ENCODE data around the gene TLX2.
"Not testable (repeated sequence)": the region's sequence is repeated elsewhere in the genome, so short reads cannot be mapped to it uniquely, and the experiment has no call there.

TLX2 gene

GRCh38 chr2:74556159-74556558, 41.9 kb downstream of the TLX2 start:
- no peak overlapping the region for H3K4me3 ChIP-seq (ENCODE audit: low read length)
- peaks cover 33% of the 10 kb centered on the region for H3K27me3 ChIP-seq (ENCODE audit: control insufficient read depth, insufficient read depth, low read length)
- H3K9ac ChIP-seq (ENCODE audit: low read length), result no peak overlapping the region
- no peak overlapping the region for H3K27ac ChIP-seq (ENCODE audit: low read length)
- no peaks in the 10 kb centered on the region for H3K9me3 ChIP-seq (ENCODE audit: control insufficient read depth, low read depth, low read length)
- H3K4me1 ChIP-seq (ENCODE audit: control insufficient read depth, low read depth, low read length), result peaks cover 22% of the 10 kb centered on the region
- H3K36me3 ChIP-seq (ENCODE audit: control insufficient read depth, low read depth, low read length), result no peaks in the 10 kb centered on the region

DNA sequence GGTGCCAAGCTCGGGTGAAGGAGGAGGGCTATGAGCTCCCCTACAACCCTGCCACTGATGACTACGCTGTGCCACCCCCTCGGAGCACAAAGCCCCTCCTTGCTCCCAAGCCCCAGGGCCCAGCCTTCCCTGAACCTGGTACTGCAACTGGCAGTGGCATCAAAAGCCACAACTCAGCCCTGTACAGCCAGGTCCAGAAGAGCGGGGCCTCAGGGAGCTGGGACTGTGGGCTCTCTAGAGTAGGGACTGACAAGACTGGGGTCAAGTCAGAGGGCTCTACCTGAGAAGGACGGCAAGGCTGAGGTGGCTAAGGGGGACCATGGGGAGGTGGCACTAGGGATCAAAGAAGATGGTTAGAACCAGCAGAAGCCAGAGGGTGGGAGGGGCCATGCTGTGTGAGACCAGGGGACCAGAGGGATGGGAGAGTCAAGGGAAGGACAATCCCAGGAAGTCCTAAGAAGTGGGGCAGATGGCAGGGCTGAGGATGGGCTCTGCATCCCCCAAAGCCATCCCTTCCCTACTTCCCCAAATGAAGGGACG, 42.7 kb downstream of the TLX2 start:
- Histone ChIP-seq H3K4me1 (ENCODE audit: control insufficient read depth, low read depth, low read length) (peaks cover 22% of the 10 kb centered on the region), H3K9me3 (ENCODE audit: control insufficient read depth, low read depth, low read length) (no peaks in the 10 kb centered on the region), H3K27ac (ENCODE audit: low read length) (no peak overlapping the region), H3K4me3 (ENCODE audit: low read length) (no peak overlapping the region), H3K36me3 (ENCODE audit: control insufficient read depth, low read depth, low read length) (no peaks in the 10 kb centered on the region), H3K27me3 (ENCODE audit: control insufficient read depth, insufficient read depth, low read length) (peaks cover 40% of the 10 kb centered on the region), H3K9ac (ENCODE audit: low read length) (no peak overlapping the region)

GRCh38 chr2:74558284-74559230, 44.3 kb downstream of the TLX2 start:
- Histone ChIP-seq H3K4me1 (ENCODE audit: control insufficient read depth, low read depth, low read length) (peaks cover 12% of the 10 kb centered on the region), H3K4me3 (ENCODE audit: low read length) (no peak overlapping the region), H3K9ac (ENCODE audit: low read length) (no peak overlapping the region), H3K27ac (ENCODE audit: low read length) (no peak overlapping the region), H3K27me3 (ENCODE audit: control insufficient read depth, insufficient read depth, low read length) (peaks cover 30% of the 10 kb centered on the region), H3K9me3 (ENCODE audit: control insufficient read depth, low read depth, low read length) (no peaks in the 10 kb centered on the region), H3K36me3 (ENCODE audit: control insufficient read depth, low read depth, low read length) (no peaks in the 10 kb centered on the region)

DNA sequence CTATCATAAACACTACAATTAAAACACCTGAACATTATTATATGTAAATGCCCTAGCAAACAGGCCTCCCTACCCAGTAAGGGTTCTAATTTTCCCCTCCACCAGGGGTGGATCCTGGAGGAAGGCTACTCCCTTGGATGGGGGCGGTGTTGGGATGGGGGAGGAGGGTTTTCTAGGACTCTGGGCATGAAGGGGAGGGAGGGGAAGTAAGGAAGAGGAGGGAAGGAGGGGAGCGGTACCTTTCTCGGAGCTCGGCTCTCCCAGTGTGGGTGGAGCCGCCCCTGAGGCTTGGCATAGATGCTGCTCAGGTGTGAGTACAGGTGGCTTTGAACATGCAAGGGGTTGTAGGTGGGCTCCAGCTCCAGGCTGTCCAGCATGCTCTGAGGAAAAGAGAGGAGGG, 45.7 kb downstream of the TLX2 start:
- Histone ChIP-seq H3K4me3 (ENCODE audit: low read length) (no peak overlapping the region), H3K27ac (ENCODE audit: low read length) (no peak overlapping the region), H3K9me3 (ENCODE audit: control insufficient read depth, low read depth, low read length) (no peaks in the 10 kb centered on the region), H3K27me3 (ENCODE audit: control insufficient read depth, insufficient read depth, low read length) (peaks cover 38% of the 10 kb centered on the region), H3K9ac (ENCODE audit: low read length) (no peak overlapping the region), H3K4me1 (ENCODE audit: control insufficient read depth, low read depth, low read length) (peaks cover 12% of the 10 kb centered on the region), H3K36me3 (ENCODE audit: control insufficient read depth, low read depth, low read length) (no peaks in the 10 kb centered on the region)

- no peak overlapping the region for H3K9ac ChIP-seq (ENCODE audit: low read length)
- H3K9me3 ChIP-seq (ENCODE audit: control insufficient read depth, low read depth, low read length), result no peaks in the 10 kb centered on the region
- no peaks in the 10 kb centered on the region for H3K36me3 ChIP-seq (ENCODE audit: control insufficient read depth, low read depth, low read length)
- no peak overlapping the region for H3K4me3 ChIP-seq (ENCODE audit: low read length)
- H3K27me3 ChIP-seq (ENCODE audit: control insufficient read depth, insufficient read depth, low read length), result peaks cover 32% of the 10 kb centered on the region
- no peak overlapping the region for H3K27ac ChIP-seq (ENCODE audit: low read length)
- H3K4me1 ChIP-seq (ENCODE audit: control insufficient read depth, low read depth, low read length), result peaks cover 12% of the 10 kb centered on the region
These were observed 46.3 kb downstream of the TLX2 start for GRCh38 chr2:74560591-74560990.

DNA sequence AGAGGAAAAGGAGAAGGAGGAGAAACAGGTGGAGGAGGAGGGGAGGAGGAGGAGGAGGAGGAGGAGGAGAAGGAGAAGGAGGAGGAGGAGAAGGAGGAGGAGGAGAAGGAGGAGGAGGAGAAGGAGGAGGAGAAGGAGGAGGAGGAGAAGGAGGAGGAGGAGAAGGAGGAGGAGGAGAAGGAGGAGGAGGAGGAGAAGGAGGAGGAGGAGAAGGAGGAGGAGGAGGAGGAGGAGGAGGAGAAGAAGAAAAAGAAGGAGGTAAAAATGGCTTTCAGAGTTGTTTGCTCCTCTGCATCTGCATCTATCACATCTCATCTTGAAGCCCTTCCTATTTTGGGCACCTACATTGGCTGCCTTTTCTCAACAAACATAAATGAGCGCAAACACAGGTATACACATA, 46.8 kb downstream of the TLX2 start:
- not testable (repeated sequence) for H3K9me3 ChIP-seq (ENCODE audit: control insufficient read depth, low read depth, low read length); H3K4me3 ChIP-seq (ENCODE audit: low read length); H3K9ac ChIP-seq (ENCODE audit: low read length); H3K27ac ChIP-seq (ENCODE audit: low read length); H3K36me3 ChIP-seq (ENCODE audit: control insufficient read depth, low read depth, low read length)
- peaks cover 28% of the 10 kb centered on the region for H3K27me3 ChIP-seq (ENCODE audit: control insufficient read depth, insufficient read depth, low read length)
- peaks cover 12% of the 10 kb centered on the region for H3K4me1 ChIP-seq (ENCODE audit: control insufficient read depth, low read depth, low read length)

- Histone ChIP-seq H3K4me1 (ENCODE audit: control insufficient read depth, low read depth, low read length) (peaks cover 12% of the 10 kb centered on the region), H3K4me3 (ENCODE audit: low read length) (no peak overlapping the region), H3K9ac (ENCODE audit: low read length) (no peak overlapping the region), H3K36me3 (ENCODE audit: control insufficient read depth, low read depth, low read length) (no peaks in the 10 kb centered on the region), H3K9me3 (ENCODE audit: control insufficient read depth, low read depth, low read length) (no peaks in the 10 kb centered on the region), H3K27me3 (ENCODE audit: control insufficient read depth, insufficient read depth, low read length) (peaks cover 25% of the 10 kb centered on the region), H3K27ac (ENCODE audit: low read length) (no peak overlapping the region)
These were observed 48.0 kb downstream of the TLX2 start for GRCh38 chr2:74562126-74562775.

DNA sequence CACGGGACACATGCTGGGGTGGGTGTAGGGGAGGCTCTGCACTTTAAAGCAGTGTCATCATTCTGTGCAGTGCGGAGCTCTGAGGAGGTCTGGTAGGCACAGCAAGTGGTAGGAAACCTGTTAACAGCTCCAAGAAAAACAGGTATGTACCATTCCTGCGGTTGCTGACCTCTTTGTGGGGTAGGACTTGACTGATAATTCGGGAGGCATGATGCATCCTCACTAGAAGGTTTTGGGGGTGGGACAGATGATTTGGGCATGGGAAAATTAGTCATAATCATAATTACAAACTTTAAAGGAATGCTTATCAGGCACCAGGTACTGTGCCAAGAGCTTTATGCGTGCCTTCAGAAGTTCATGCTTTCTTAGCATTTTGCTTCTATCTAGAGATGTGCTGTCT, 50.0 kb downstream of the TLX2 start:
- no peak overlapping the region for H3K27ac ChIP-seq (ENCODE audit: low read length)
- no peaks in the 10 kb centered on the region for H3K36me3 ChIP-seq (ENCODE audit: control insufficient read depth, low read depth, low read length)
- H3K4me3 ChIP-seq (ENCODE audit: low read length), result no peak overlapping the region
- no peak overlapping the region for H3K9ac ChIP-seq (ENCODE audit: low read length)
- peaks cover 40% of the 10 kb centered on the region for H3K27me3 ChIP-seq (ENCODE audit: control insufficient read depth, insufficient read depth, low read length)
- peaks cover 12% of the 10 kb centered on the region for H3K4me1 ChIP-seq (ENCODE audit: control insufficient read depth, low read depth, low read length)
- no peaks in the 10 kb centered on the region for H3K9me3 ChIP-seq (ENCODE audit: control insufficient read depth, low read depth, low read length)

DNA sequence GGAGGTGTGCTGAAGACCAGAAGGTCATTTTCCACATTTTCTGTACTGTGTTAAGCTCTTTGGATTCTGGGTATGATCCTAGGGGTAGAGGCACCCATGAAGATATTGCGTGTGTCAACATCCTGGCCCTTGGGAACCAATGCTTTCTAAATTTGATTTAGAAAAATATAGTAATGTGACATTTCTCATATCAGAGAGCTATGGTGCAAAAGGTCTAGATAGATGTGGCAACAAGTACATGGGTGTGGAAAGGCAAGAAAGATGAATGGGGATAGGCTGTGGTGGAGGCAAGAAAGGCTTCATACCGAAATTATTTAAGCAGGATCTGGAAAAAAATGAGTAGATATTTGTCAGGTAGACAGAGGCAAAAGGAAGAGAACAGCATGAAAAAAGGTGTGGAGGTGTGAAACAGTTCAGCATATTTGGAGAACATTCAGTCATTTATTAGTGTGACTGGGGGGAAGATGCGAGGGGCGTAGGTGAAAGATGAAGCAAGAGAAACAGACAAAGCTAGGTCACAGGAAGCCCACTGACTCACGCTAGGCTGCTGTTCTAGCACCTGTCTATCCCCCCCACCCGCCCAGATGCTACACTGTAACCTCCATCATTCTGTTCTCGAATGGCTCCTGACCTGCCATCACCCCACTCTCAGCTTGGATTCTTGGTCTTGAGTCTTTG, 52.0 kb downstream of the TLX2 start:
- H3K27me3 ChIP-seq (ENCODE audit: control insufficient read depth, insufficient read depth, low read length), result peaks cover 41% of the 10 kb centered on the region

DNA sequence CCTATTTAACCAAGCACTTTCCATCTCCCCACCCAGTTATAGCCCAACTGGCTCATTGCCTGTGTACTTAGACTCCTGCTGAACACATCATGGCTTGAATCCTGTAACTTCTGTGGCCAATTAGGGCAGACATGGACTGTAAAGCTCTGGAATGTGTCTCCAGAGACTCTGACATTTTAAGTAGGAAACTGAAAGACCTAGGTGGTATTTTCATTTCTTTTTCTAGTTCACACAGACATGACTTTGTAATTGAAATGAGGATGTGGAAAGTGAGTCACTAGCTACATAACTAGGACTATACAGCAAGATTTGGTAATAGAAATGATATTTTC, 52.5 kb downstream of the TLX2 start:
- Histone ChIP-seq H3K9me3 (ENCODE audit: control insufficient read depth, low read depth, low read length) (no peaks in the 10 kb centered on the region), H3K27me3 (ENCODE audit: control insufficient read depth, insufficient read depth, low read length) (peaks cover 36% of the 10 kb centered on the region), H3K27ac (ENCODE audit: low read length) (no peak overlapping the region), H3K4me1 (ENCODE audit: control insufficient read depth, low read depth, low read length) (no peaks in the 10 kb centered on the region), H3K9ac (ENCODE audit: low read length) (no peak overlapping the region), H3K36me3 (ENCODE audit: control insufficient read depth, low read depth, low read length) (no peaks in the 10 kb centered on the region), H3K4me3 (ENCODE audit: low read length) (no peak overlapping the region)

More for the DNA sequence above, 52.0 kb downstream of the TLX2 start:
- no peaks in the 10 kb centered on the region for H3K4me1 ChIP-seq (ENCODE audit: control insufficient read depth, low read depth, low read length)
- no peak overlapping the region for H3K9ac ChIP-seq (ENCODE audit: low read length)
- no peaks in the 10 kb centered on the region for H3K36me3 ChIP-seq (ENCODE audit: control insufficient read depth, low read depth, low read length)
- H3K4me3 ChIP-seq (ENCODE audit: low read length), result no peak overlapping the region
- H3K27ac ChIP-seq (ENCODE audit: low read length), result no peak overlapping the region
- no peaks in the 10 kb centered on the region for H3K9me3 ChIP-seq (ENCODE audit: control insufficient read depth, low read depth, low read length)

Data from iPS-18a (cell line).